Tracheal epithelial cell (primary cell): ENCODE data around the gene ZNF740. TPM values are rescaled to one million over a fixed set of nuclear protein-coding genes. Genes with fewer than 3 reads are reported as not detected.

Experiments
- total RNA-seq: library from RNA; depleted of rRNA; stranded (reverse); fragments of >200 nt; gene quantifications from 2 replicates; pipeline ENCODE4 v1.2.1, GENCODE V29; 2014

The ZNF740 gene
- total RNA-seq = 8.9 and 10.7 TPM in 2 replicates

GRCh38 chr12:53180220-53180930, at the start of gene ZNF740, which contains the start of gene CSAD:
TSS of gene ZNF740 (plus strand) at chr12:53180722. CDS start at chr12:53181984, 1,262 bp downstream.
TSS of gene CSAD (minus strand) at chr12:53180925. CDS start at chr12:53173470, 7,455 bp downstream.

GRCh38 chr12:53207042-53207441, 26.5 kb downstream of the ZNF740 start, which contains the start of gene ITGB7:
TSS of gene ITGB7 (minus strand) at chr12:53207251. CDS start at chr12:53200443, 6,808 bp downstream.

GRCh38 chr12:53231921-53232645, 51.6 kb downstream of the ZNF740 start, which contains the start of gene RARG:
TSS of gene RARG (minus strand) at chr12:53232209. CDS start at chr12:53227545, 4,664 bp downstream.

Other genes with a start within 250 kb of the ZNF740 start
- 256 and 464 TPM in 2 replicates for gene KRT18, start 231.6 kb upstream of the ZNF740 start, total RNA-seq
- gene EIF4B, start 174.3 kb upstream of the ZNF740 start, total RNA-seq = 1,814 and 2,262 TPM in 2 replicates
- gene TNS2, start 130.7 kb upstream of the ZNF740 start, total RNA-seq = 0.43 and 2.7 TPM in 2 replicates
- gene SPRYD3, start 101.3 kb upstream of the ZNF740 start, total RNA-seq = 9.0 and 17.1 TPM in 2 replicates
- 37.1 and 76.5 TPM in 2 replicates for gene IGFBP6, start 83.1 kb upstream of the ZNF740 start, total RNA-seq
- not detected in 2 replicates for gene SOAT2, start 77.2 kb upstream of the ZNF740 start, total RNA-seq
- gene CSAD, start 203 bp downstream of the ZNF740 start, total RNA-seq = 1.5 and 3.4 TPM in 2 replicates
- gene ITGB7, start 26.5 kb downstream of the ZNF740 start, total RNA-seq = 3.4 and 9.4 TPM in 2 replicates
- 35.9 and 65.4 TPM in 2 replicates for gene RARG, start 51.5 kb downstream of the ZNF740 start, total RNA-seq
- 0.64 and 1.4 TPM in 2 replicates for gene ESPL1, start 87.6 kb downstream of the ZNF740 start, total RNA-seq
- gene PFDN5, start 114.8 kb downstream of the ZNF740 start, total RNA-seq = 326 and 408 TPM in 2 replicates
- gene MYG1, start 119.0 kb downstream of the ZNF740 start, total RNA-seq = 34.5 and 43.1 TPM in 2 replicates
- 26.2 and 26.7 TPM in 2 replicates for gene AAAS, start 140.9 kb downstream of the ZNF740 start, total RNA-seq
- gene SP7, start 155.6 kb downstream of the ZNF740 start, total RNA-seq = not detected in 2 replicates
- gene SP1, start 199.5 kb downstream of the ZNF740 start, total RNA-seq = 19.3 and 34.3 TPM in 2 replicates
- not detected in 2 replicates for gene AMHR2, start 243.1 kb downstream of the ZNF740 start, total RNA-seq